Stimulated activated CD4-positive, alpha-beta T cell treated with anti-CD3 and anti-CD28 coated beads, Interleukin-12 subunit alpha, Interleukin-12 subunit beta, amount 100 ng/mL, for 48 hours (primary cell): Measurements from ENCODE around the gene NGFR.
"Not testable (repeated sequence)": the region's sequence is repeated elsewhere in the genome, so short reads cannot be mapped to it uniquely, and the experiment has no call there.

Experiments used
- DNase-seq, 3 donors: peaks; one replicate each; pipeline ENCODE4 v3.0.0-alpha.2; 2020; ENCODE audit warnings: low read depth in 2 of 3, low spot score in 1 of 3

NGFR gene

GRCh38 chr17:49545806-49546545 lies 50.9 kb downstream of the NGFR start:
- no peak for DNase-seq

GRCh38 chr17:49546546-49547535 lies 51.7 kb downstream of the NGFR start:
- DNase-seq, result no peak

GRCh38 chr17:49547566-49547965 lies 52.5 kb downstream of the NGFR start:
- DNase-seq, result no peak

- no peak for DNase-seq
These were observed 53.0 kb downstream of the NGFR start for GRCh38 chr17:49548051-49548505.

GRCh38 chr17:49548506-49549310 lies 53.6 kb downstream of the NGFR start:
- no peak for DNase-seq

- DNase-seq, result no peak
These were observed 54.2 kb downstream of the NGFR start for GRCh38 chr17:49549311-49549605.

- DNase-seq, result no peak
These were observed 54.9 kb downstream of the NGFR start for GRCh38 chr17:49549691-49550678.

- not testable (repeated sequence) for DNase-seq
These were observed 55.7 kb downstream of the NGFR start for GRCh38 chr17:49550764-49551163.

- no peak for DNase-seq
These were observed 56.4 kb downstream of the NGFR start for GRCh38 chr17:49551221-49552069.

GRCh38 chr17:49552070-49552751 lies 57.1 kb downstream of the NGFR start:
- no peak for DNase-seq

- DNase-seq, result no peak
These were observed 58.7 kb downstream of the NGFR start for GRCh38 chr17:49553676-49554335.

- no peak for DNase-seq
These were observed 59.8 kb downstream of the NGFR start for GRCh38 chr17:49554694-49555494.

GRCh38 chr17:49555495-49556222 lies 60.6 kb downstream of the NGFR start:
- no peak for DNase-seq

- peak; percentile 76 to 80 (median 77) for DNase-seq
These were observed 61.3 kb downstream of the NGFR start for GRCh38 chr17:49556223-49556943.

- DNase-seq, result peak in 1 of 3 donors; percentile 38
These were observed 62.4 kb downstream of the NGFR start for GRCh38 chr17:49557312-49558024.
